ENCODE measurements around the gene ANGPTL3. TPM values are rescaled to one million over a fixed set of nuclear protein-coding genes. Genes with fewer than 3 reads are reported as not detected.
"Not testable (repeated sequence)": the region's sequence is repeated elsewhere in the genome, so short reads cannot be mapped to it uniquely, and the experiment has no call there.

ANGPTL3 gene, protein sequence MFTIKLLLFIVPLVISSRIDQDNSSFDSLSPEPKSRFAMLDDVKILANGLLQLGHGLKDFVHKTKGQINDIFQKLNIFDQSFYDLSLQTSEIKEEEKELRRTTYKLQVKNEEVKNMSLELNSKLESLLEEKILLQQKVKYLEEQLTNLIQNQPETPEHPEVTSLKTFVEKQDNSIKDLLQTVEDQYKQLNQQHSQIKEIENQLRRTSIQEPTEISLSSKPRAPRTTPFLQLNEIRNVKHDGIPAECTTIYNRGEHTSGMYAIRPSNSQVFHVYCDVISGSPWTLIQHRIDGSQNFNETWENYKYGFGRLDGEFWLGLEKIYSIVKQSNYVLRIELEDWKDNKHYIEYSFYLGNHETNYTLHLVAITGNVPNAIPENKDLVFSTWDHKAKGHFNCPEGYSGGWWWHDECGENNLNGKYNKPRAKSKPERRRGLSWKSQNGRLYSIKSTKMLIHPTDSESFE
- total RNA-seq = 0.05 TPM in 1 of 2 replicates, not detected in the other

DNA sequence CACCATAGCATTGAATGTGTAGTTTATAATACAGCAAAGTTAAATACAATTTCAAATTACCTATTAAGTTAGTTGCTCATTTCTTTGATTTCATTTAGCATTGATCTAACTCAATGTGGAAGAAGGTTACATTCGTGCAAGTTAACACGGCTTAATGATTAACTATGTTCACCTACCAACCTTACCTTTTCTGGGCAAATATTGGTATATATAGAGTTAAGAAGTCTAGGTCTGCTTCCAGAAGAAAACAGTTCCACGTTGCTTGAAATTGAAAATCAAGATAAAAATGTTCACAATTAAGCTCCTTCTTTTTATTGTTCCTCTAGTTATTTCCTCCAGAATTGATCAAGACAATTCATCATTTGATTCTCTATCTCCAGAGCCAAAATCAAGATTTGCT lies at the start of gene ANGPTL3:
Gene ANGPTL3 (plus strand): TSS at position 240 of the 400 bp plus-strand sequence. CDS start 47 bp downstream, at position 287.
- DNase-seq (ENCODE audit: low read depth) = peak; percentile 42

DNA sequence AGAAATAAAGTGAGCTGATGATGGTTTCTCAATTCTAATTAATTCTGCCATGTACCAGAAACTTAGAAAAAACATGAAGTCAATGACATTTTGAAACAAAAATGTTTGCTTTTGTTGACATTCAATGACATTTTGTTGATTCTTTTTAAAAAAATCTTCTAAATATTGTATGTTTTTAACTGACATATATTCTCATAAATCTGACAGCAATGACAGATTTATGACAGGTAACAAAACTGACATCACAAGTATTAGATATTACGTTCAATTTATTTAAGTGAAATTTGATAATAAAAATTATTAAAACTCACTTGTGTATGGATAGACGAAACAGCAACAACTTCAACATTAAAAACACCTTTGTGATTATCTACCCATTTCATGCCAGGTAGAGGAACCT lies 36.0 kb upstream of the ANGPTL3 start:
- no peak for DNase-seq (ENCODE audit: low read depth)

DNA sequence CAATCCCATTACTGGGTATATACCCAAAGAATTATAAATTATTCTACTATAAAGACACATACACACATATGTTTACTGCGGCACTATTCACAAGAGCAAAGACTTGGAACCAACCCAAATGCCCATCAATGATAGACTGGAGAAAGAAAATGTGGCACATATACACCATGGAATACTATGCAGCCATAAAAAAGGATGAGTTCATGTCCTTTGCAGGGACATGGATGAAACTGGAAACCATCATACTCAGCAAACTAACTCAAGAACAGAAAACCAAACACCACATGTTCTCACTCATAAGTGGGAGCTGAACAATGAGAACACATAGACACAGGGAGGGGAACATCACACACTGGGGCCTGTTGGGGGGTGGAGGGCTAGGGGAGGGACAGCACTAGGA lies 30.1 kb upstream of the ANGPTL3 start:
- DNase-seq (ENCODE audit: low read depth) = not testable (repeated sequence)

DNA sequence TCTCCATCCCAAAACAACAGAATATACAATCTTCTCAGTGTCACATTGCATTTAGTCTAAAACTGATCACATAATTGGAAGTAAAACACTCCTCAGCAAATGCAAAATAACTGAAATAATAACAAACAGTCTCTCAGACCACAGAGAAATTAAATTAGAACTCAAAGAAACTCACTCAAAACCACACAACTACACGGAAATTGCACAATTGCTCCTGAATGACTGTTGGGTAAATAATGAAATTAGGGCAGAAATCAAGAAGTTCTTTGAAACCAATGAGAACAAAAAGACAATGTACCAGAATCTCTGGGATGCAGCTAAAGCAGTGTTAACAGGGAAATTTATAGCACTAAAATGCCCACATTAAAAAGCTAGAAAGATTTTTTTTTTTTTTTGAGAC lies 29.4 kb upstream of the ANGPTL3 start:
- not testable (repeated sequence) for DNase-seq (ENCODE audit: low read depth)

DNA sequence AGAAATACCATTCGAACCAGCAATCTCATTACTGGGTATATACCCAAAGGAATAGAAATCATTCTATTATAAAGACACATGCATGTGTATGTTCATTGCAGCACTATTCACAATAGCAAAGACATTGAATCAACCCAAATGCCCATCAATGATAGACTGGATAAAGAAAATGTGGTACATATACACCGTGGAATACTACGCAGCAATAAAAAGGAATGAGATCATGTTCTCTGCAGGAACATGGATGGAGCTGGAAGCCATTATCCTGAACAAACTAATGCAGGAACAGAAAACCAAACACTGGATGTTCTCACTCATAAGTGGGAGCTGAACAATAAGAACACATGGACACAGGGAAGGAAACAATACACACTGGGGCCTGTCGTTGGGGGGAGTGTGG lies 25.8 kb upstream of the ANGPTL3 start:
- DNase-seq (ENCODE audit: low read depth) = not testable (repeated sequence)

DNA sequence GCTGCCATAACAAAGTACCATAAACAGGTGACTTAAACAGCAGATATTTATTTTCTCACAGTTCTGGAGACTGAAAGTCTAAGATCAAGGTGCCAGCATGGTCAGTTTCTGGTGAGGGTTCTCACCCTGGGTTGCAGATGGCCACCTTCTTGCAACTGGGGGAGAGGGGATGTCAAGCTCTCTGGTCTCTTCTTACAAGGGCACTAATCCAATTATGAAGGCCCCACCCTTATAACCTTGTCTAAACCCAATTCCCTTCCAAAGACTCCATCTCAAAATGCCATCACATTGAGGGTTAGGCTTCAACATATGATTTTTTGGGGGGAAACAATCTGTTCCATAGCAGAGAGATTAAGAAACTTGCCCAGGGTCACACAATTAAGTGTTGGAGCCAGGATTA lies 24.8 kb upstream of the ANGPTL3 start:
- DNase-seq (ENCODE audit: low read depth) = no peak

DNA sequence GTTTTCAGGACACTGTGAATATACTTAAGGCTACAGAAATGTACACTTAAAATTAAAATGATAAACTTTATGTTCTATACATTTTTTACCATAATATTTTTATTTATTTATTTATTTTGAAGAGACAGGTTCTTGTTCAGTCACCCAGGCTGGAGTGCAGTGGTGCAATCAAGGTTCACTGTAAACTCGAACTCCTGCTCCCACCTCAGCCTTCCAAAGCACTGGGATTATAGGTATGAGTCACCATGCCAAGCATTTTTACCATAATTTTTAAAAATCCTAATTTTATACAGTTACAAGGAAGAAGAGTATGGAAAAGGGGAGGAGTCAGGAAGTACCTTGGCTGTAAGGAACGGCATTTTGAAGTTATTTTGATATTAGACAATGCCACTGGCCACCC lies 23.6 kb upstream of the ANGPTL3 start:
- DNase-seq (ENCODE audit: low read depth) = no peak

DNA sequence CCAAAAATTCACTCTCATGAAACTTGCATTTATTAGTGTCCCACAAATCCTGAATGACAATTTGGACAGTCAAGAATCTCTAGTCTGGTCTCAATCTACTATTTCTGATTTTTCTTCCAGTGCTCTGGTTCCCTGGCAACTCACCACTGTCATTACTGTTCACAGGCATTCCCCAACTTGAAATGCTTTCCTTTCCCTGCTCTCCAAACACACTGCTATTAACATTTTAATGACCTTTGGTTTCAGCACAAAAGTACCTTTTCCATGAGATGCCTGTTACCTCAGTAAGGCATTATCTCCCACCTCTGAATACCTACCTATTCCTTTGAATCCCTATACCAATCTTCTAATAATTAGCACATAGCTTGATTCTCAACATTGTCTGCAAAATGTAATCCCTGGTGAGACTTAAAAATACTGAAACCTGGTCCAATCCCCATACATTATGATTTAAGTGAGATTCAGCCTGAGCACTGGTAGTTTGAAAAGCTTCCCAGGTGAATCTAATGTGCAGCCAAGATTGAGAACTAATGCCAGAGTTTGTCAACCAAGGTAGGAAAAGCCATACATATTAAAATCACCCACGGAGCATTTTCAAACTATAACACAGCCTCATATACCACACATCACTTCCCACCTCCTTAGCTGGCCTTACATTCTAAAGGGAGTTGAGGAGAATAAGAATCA lies 11.7 kb upstream of the ANGPTL3 start:
- DNase-seq (ENCODE audit: low read depth) = peak; percentile 4

DNA sequence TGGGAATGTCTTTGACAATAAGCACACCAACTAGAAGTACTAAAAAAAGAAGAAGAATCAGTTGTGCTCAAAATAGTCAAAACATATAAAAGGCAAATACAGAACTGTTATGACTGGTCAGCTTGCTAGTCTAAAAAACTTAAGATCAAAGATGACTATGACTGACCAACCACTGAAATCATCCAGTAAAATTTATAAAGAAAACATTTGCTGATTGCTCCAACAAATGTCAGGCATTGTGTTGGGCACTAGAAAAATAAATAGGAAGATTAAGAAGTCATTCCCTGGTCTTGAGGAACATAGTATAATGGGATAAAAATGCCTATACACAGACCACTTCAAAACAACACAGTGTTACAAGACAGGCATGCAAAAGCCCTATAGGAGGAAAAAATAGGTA lies 9.3 kb upstream of the ANGPTL3 start:
- DNase-seq (ENCODE audit: low read depth) = no peak

DNA sequence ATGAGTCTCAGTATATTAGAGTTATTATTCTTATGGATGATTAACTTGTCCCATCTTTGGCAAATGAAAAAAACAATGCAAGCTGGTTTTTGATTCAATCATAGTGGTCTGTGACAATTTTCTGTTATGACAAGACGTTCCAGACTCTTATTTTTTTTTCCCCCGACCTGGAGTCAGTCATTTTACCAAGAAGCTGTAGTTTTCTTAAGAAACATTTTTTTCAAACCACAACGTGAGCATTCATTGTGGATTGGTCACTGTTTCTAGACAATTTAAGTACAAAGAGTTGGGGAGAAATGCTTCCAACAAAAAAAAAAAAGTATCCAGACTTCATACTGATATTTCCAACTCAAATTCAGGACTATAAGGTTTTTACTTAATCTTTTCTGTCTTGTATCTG lies 8.0 kb upstream of the ANGPTL3 start:
- peak; percentile 2 for DNase-seq (ENCODE audit: low read depth)

DNA sequence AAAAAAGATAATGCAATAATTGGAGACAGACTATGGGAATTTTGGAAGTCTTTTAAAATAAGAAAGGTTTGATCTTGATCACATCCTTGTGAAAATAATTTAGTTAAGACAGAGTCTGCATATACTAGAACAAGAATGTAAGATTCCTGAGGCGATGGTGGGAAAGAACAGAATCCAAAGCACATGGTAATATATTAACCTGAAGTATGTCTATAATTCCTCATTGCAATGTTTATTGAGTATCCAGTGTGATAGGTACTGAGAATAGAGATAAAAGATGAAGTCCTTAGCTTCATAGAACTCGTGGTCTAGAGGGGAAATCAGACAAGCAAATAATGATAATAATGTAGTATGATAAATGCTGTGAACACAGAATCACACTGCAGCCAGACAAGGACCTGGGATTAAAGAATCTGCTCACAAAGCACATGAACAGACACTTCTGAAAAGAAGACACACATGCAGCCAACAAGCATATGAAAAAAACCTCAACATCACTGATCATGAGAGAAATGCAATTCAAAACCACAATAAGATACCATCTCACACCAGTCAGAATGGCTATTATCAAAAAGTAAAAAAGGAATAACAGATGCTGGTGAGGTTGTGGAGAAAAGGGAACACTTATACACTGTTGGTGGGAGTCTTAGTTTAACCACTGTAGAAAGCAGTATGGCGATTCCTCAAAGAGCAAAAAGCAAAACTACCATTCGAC lies 6.9 kb upstream of the ANGPTL3 start:
- DNase-seq (ENCODE audit: low read depth) = no peak

DNA sequence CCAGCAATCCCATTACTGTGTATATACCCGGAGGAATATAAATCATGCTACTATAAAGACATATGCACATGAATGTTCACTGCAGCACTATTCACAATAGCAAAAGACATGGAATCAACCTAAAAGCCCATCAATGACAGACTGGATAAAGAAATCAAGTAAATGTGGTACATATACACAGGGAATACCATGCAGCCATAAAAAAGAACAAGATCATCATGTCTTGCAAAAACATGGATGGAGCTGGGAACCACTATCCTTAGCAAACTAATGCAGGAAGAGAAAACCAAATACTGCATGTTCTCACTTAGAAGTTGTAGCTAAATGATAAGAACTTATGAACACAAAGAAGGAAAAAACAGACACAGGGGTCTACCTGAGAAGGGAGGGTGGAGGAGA lies 6.4 kb upstream of the ANGPTL3 start:
- DNase-seq (ENCODE audit: low read depth) = no peak

DNA sequence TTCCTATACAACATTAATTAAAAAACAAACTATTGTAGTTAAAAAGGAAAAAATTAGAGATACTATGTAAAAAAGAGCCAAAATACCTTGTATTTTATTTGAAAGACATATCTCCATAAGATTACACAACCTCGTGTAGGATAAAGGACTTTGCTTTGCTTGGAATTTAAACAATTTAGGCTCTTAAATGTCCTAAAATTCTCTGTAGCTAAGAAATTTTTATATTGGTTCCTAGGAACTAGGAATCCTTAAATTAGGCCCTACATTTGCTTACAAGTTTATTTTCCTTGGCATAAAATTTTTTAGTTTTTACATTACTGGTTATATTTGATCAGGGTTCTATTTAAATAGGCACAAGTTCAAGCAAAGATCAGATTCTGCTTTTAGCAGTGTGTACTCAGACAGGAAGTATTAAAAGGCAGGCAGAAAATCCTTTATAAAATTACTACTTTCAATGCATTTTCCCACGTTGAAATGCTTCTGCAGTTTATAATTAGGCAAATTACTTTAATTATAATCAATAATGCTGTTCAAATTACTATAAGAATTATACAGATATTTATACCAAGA lies 3.4 kb upstream of the ANGPTL3 start:
- DNase-seq (ENCODE audit: low read depth) = no peak

DNA sequence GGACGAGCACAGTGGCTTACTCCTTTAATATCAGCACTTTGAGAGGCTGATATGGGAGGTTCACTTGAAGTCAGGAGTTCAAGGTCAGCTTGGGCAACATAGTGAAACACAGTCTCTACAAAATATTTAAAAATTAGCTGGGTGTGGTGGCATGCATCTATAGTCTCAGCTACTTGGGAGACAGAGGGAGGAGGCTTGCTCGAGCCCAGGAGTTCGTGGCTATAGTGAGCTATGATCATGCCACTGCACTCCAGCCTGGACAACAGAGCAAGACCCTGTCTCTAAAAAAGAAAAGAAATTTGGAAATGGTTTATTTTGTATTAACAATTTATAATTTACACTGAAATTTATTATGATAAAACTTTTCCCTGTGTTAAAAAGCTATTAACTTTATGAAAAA lies 1.7 kb upstream of the ANGPTL3 start:
- no peak for DNase-seq (ENCODE audit: low read depth)

DNA sequence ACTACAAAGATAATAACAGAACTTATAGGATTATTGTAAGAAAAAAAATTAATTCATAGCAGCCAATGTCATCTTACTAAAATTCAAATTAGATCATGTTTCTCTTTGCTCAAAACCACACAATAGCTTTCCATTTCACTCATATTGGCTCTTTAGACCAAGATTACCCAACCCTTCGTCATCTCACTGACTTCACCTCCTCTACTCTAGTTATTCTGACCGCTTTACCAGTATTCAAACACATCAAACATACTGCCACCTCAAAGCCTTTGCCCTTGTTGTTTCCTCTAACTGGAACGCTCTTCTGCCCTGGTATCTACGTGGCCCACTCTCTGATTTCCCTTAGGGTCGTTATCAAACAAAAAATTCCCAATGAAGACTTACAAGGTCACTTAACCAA lies 1.7 kb downstream of the ANGPTL3 start:
- peak; percentile 26 for DNase-seq (ENCODE audit: low read depth)

DNA sequence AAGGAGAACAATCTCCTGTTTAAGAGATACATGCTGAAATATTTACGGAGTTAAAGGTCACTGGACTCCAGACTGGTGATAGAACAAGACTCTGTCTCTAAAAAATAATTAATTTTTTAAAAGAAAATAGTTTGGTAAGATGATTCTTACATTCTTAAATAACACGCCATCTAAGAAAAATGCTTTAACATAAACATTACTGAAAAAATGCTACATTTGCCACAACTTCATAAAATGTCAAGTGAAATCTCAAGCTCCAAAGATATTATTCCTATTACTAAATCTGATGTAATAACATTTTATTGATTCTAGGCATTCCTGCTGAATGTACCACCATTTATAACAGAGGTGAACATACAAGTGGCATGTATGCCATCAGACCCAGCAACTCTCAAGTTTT lies 4.1 kb downstream of the ANGPTL3 start:
- DNase-seq (ENCODE audit: low read depth) = no peak

DNA sequence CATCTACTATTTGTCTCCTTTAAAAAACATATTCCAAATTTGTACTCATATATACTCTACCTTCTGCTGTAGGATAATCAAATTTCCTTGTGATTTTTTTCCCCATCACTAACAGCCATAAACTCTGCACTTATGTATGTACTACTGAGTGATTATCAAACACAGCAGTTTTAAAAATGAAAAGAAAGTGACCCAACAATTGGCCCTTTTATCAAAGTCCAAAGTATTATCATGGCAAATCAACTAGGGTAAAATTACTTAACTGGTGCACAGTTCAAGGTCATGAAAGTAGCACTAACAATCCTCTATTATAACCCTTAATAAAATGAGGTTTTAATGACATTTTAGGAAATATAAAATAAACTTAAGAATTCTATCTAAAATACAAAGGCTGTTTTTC lies 11.6 kb downstream of the ANGPTL3 start:
- DNase-seq (ENCODE audit: low read depth) = no peak

DNA sequence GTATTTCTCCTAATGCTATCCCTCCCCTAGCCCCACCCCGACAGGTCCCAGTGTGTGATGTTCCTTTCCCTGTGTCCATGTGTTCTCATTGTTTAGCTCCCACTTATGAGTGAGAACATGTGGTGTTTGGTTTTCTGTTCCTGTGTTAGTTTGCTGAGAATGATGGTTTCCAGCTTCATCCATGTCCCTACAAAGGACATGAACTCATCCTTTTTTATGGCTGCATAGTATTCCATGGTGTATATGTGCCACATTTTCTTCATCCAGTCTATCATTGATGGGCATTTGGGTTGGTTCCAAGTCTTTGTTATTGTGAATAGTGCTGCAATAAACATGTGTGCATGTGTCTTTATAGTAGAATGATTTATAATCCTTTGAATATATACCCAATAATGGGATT lies 13.3 kb downstream of the ANGPTL3 start:
- not testable (repeated sequence) for DNase-seq (ENCODE audit: low read depth)

DNA sequence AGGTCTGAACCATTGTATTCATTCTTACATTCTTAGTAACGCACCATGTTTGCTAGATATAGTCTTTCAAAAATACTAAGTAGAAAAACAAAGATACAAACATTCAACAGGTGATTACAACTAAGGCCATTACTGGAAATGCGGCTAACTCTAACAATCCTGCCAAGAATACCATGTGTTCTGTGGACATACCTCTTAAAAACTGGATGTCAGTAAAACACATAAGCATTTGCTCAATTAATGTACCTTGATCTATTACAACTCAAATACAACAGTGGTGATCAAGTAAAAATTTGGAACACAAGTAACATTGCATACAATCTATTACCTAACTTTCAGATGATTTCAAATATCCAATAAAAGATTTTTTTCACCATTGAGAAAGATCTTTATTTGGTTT lies 15.4 kb downstream of the ANGPTL3 start:
- no peak for DNase-seq (ENCODE audit: low read depth)

DNA sequence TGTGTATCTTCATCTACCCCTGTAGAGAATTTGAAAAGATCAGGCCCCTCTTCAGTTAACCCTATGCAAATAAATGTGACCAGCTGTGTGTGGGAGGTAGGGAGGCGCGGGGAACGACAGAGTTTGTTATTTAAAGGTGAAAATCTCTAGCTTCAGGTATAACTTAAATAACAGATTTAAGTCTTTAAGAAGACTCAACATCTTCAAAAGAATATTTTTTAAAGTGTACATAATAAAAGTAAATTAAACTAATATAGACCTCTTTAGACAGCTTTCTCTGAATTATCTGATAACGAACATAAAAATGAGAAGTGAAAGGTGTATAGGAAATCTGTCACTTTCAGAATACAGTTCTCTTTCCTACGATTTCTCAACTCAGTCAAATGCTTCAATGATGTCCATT lies 16.0 kb downstream of the ANGPTL3 start:
- no peak for DNase-seq (ENCODE audit: low read depth)

DNA sequence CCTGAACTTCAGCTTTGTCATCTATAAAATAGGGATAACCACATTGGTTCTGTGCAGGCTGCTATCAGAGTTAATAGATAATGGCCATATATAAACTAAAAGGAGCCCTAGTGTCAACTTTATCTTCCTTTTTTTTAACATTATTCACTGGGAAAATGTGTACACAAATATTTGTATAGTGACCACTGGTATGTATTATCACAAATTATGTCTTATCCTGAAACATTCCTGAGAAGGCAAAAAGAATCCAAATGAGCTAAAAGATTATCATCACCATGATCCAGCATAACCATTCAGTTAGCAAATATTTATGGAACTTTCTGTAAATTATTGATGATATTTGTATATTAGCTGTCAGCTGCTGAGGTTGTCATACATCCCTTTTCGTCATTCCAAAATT lies 16.6 kb downstream of the ANGPTL3 start:
- DNase-seq (ENCODE audit: low read depth) = no peak

DNA sequence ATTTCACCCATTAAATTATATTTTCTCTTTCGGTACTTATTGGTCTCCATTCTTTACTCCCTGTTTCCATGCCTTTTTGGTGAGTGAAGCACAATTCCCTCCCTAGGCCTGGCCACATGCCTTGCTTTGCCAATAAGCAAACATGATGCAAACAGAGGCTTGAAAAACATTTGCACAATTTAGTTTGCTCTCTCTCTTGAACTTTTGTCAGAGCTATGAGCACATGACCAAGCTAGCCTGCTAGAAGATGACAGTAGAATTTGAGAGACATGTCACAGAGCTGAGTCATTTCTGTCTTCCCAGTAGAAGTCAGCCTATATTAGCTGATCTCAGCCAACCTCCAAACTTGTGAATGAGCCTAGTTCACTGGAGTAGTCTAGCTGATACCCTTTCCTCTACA lies 24.6 kb downstream of the ANGPTL3 start:
- DNase-seq (ENCODE audit: low read depth) = peak; percentile 94

Data from renal cortical epithelial cell (primary cell).